SK-N-SH (cell line): ENCODE data around the gene TEAD2. TPM values are rescaled to one million over a fixed set of nuclear protein-coding genes. Genes with fewer than 3 reads are reported as not detected.

Experiments used
- CTCF ChIA-PET: fragments of 300-600, 350-600 bp; formaldehyde crosslinking; extraction: SDS; loops from one replicate; lab custom pipeline; 2021; lab: Yijun Ruan, JAX
- POLR2A ChIA-PET: fragments of 350-600 bp; sonication (Branson Sonifier 250); formaldehyde crosslinking; extraction: SDS; loops from one replicate; lab custom pipeline; 2020; ENCODE audit warnings: antibody characterized with exemption, inconsistent platforms; lab: Yijun Ruan, JAX
- DNase-seq: peaks from one replicate; pipeline ENCODE4 v3.0.0; 2012
- H2AFZ ChIP-seq: fragments of 200-600 bp; sonication (generic); 2 replicates; pipeline ENCODE4 v1.8.1; 2016; ENCODE audit warnings: antibody characterized with exemption, mild to moderate bottlenecking, low read depth
- H3F3A ChIP-seq: fragments of 200-600 bp; sonication (generic); replicated peaks from 2 replicates; pipeline ENCODE3; 2016; ENCODE audit warnings: antibody characterized with exemption, mild to moderate bottlenecking; ENCODE audit not compliant: insufficient read depth
- H3K27ac ChIP-seq, 2 experiments: fragments of 200-500 bp in 1 of 2; fragments of 200-600 bp in 1 of 2; sonication (Bioruptor generic) in 1 of 2; sonication (generic), shearing (Covaris generic) in 1 of 2; 2 replicates each; pipeline versions ENCODE4 v1.5.1 to v1.6.1; 2014 to 2016; ENCODE audit warnings: low read depth in 2 of 2, inconsistent platforms in 1 of 2, low read length in 1 of 2, mild to moderate bottlenecking in 1 of 2, mixed read lengths in 1 of 2
- H3K27me3 ChIP-seq: fragments of 200-600 bp; sonication (generic), shearing (Covaris generic); 2 replicates; pipeline ENCODE4 v1.6.1; 2016; ENCODE audit warnings: mixed run types; ENCODE audit not compliant: insufficient read depth
- H3K36me3 ChIP-seq, 2 experiments: fragments of 200-500 bp in 1 of 2; fragments of 200-600 bp in 1 of 2; sonication (Bioruptor generic) in 1 of 2; sonication (generic) in 1 of 2; replicated peaks in 1 of 2; 2 replicates each; pipeline versions ENCODE3 to v1.5.1; 2014 to 2016; ENCODE audit warnings: low read length in 1 of 2, mild to moderate bottlenecking in 1 of 2; ENCODE audit not compliant: insufficient read depth in 2 of 2, control insufficient read depth in 1 of 2
- H3K4me1 ChIP-seq, 2 experiments: fragments of 200-500 bp in 1 of 2; fragments of 200-600 bp in 1 of 2; sonication (Bioruptor generic) in 1 of 2; sonication (generic), shearing (Covaris generic) in 1 of 2; 2 replicates each; pipeline versions ENCODE4 v1.5.1 to v1.6.1; 2014 to 2016; ENCODE audit warnings: low read depth in 1 of 2, low read length in 1 of 2, mixed run types in 1 of 2; ENCODE audit not compliant: insufficient read depth in 2 of 2, control insufficient read depth in 1 of 2
- H3K4me2 ChIP-seq: fragments of 200-600 bp; sonication (generic), shearing (Covaris generic); 2 replicates; pipeline ENCODE4 v1.6.1; 2017; ENCODE audit warnings: mixed run types
- H3K4me3 ChIP-seq, 2 experiments: fragments of 200-500 bp in 1 of 2; fragments of 200-600 bp in 1 of 2; sonication (Bioruptor generic) in 1 of 2; sonication (generic), shearing (Covaris generic) in 1 of 2; 2 replicates each; pipeline versions ENCODE4 v1.5.1 to v1.8.1; 2014 to 2016; ENCODE audit warnings: low read depth in 2 of 2, inconsistent platforms in 1 of 2, low read length in 1 of 2, mild to moderate bottlenecking in 1 of 2, mixed read lengths in 1 of 2, moderate library complexity in 1 of 2
- H3K79me2 ChIP-seq: fragments of 200-600 bp; sonication (generic); 2 replicates; pipeline ENCODE4 v1.8.1; 2017; ENCODE audit warnings: mild to moderate bottlenecking; ENCODE audit not compliant: insufficient read depth
- H3K9ac ChIP-seq: fragments of 200-600 bp; sonication (generic); 2 replicates; pipeline ENCODE4 v1.6.1; 2017; ENCODE audit warnings: mixed run types
- H3K9me2 ChIP-seq: fragments of 200-600 bp; sonication (generic); 2 replicates; pipeline ENCODE4 v1.6.1; 2017; ENCODE audit warnings: mixed run types
- H3K9me3 ChIP-seq: fragments of 200-600 bp; sonication (generic); 2 replicates; pipeline ENCODE4 v1.6.1; 2017; ENCODE audit warnings: mixed run types, mild to moderate bottlenecking, moderate library complexity
- H4K20me1 ChIP-seq: fragments of 200-600 bp; sonication (generic); 2 replicates; pipeline ENCODE4 v1.6.1; 2017; ENCODE audit warnings: mild to moderate bottlenecking, mixed run types; ENCODE audit not compliant: insufficient read depth
- FOSL2 ChIP-seq: IDR thresholded peaks from 2 replicates; pipeline ENCODE4 v1.4.0; 2012; ENCODE audit warnings: low read depth, mild to moderate bottlenecking, moderate library complexity, borderline replicate concordance
- FOXM1 ChIP-seq: IDR thresholded peaks from 2 replicates; pipeline ENCODE4 v1.4.0; 2012; ENCODE audit warnings: low read depth, mild to moderate bottlenecking
- MAX ChIP-seq: IDR thresholded peaks from 2 replicates; pipeline ENCODE4 v1.4.0; 2012; ENCODE audit warnings: low read depth
- MXI1 ChIP-seq: IDR thresholded peaks from 2 replicates; pipeline ENCODE4 v1.6.1; 2012; ENCODE audit warnings: mild to moderate bottlenecking, low read depth, low read length, improper control_type of control experiment
- PBX3 ChIP-seq: IDR thresholded peaks from 2 replicates; pipeline ENCODE4; 2012
- RAD21 ChIP-seq: IDR thresholded peaks from 2 replicates; pipeline ENCODE4 v1.6.1; 2012; ENCODE audit warnings: mild to moderate bottlenecking, low read length
- REST ChIP-seq: IDR thresholded peaks from 2 replicates; pipeline ENCODE4 v1.6.1; 2012; ENCODE audit warnings: mild to moderate bottlenecking, low read depth, low read length, moderate library complexity
- RFX5 ChIP-seq: IDR thresholded peaks from 2 replicates; pipeline ENCODE4 v1.6.1; 2012; ENCODE audit warnings: mild to moderate bottlenecking, improper control_type of control experiment, low read length
- TEAD4 ChIP-seq: IDR thresholded peaks from 2 replicates; pipeline ENCODE4 v1.4.0; 2012; ENCODE audit warnings: mild to moderate bottlenecking, borderline replicate concordance; ENCODE audit not compliant: insufficient read depth
- USF2 ChIP-seq: fragments of 150-350 bp; IDR thresholded peaks from 2 replicates; pipeline ENCODE4 v1.6.1; 2017; ENCODE audit warnings: antibody characterized with exemption, low read length, low read depth, borderline replicate concordance
- WGBS: methylation state at CpG from one replicate; pipeline ENCODE4 v1.1.6; 2017; ENCODE audit warnings: low lambda C conversion rate; 5-methylcytosine and 5-hydroxymethylcytosine counted together
- polyA plus RNA-seq, 3 experiments: library from polyadenylated mRNA; depleted of rRNA; stranded (reverse); fragments of >200 nt; gene quantifications; 2 replicates each; pipeline ENCODE4 v1.2.3, GENCODE V29; 2012

TEAD2 gene
- polyA plus RNA-seq, 1 of the 3 experiments (the other 2 are of a cell fraction): 27.9 TPM

GRCh38 chr19:49355909-49356353 lies 6.3 kb downstream of the TEAD2 start:
- POLR2A ChIA-PET: no interaction called here

More at GRCh38 chr19:49355909-49356353, 6.3 kb downstream of the TEAD2 start:
- Histone ChIP-seq H3K4me1 (no peaks in the 10 kb centered on the region; a peak in 1 of 4 replicates), H3K4me3 (no peak overlapping the region), H3K27me3 (no peaks in the 10 kb centered on the region), H3K9me2 (no peaks in the 10 kb centered on the region), H3K9me3 (no peaks in the 10 kb centered on the region), H3K36me3 (peaks cover 4 to 58% of the 10 kb centered on the region in 2 experiments), H3K79me2 (peaks cover 20% of the 10 kb centered on the region; the same call in 1 of the 2 replicates), H3K27ac (no peak overlapping the region), H3K9ac (no peak overlapping the region), H3F3A (no peaks in the 10 kb centered on the region), H4K20me1 (no peaks in the 10 kb centered on the region), H2AFZ (no peak overlapping the region), H3K4me2 (no peak overlapping the region)
- CTCF ChIA-PET: interaction anchor here (0.6 kb wide), 1 partner anchor 897 kb away, joined by 3 read pairs; no protein-coding TSS in a partner anchor
- DNase-seq: no peak
- TF ChIP-seq PBX3 (no peak), MXI1 (no peak), MAX (no peak), REST (no peak), USF2 (no peak), FOXM1 (no peak), FOSL2 (no peak), TEAD4 (no peak), RFX5 (no peak), RAD21 (no peak)
- 81% methylated on average over 12 of the region's 12 CpGs for WGBS
